Stimulated activated naive CD4-positive, alpha-beta T cell treated with Interleukin-2 at 50 U/mL for 16 hours (primary cell): Measurements from ENCODE around the gene NUDT8.
"Not testable (repeated sequence)": the region's sequence is repeated elsewhere in the genome, so short reads cannot be mapped to it uniquely, and the experiment has no call there.

Experiments
- DNase-seq: peaks from one replicate; lab custom pipeline; 2025; lab: John Stamatoyannopoulos, UW

NUDT8 gene

GRCh38 chr11:67641338-67642172, 11.8 kb upstream of the NUDT8 start:
- DNase-seq = no peak

GRCh38 chr11:67640758-67641337, 11.1 kb upstream of the NUDT8 start:
- DNase-seq = no peak

DNA sequence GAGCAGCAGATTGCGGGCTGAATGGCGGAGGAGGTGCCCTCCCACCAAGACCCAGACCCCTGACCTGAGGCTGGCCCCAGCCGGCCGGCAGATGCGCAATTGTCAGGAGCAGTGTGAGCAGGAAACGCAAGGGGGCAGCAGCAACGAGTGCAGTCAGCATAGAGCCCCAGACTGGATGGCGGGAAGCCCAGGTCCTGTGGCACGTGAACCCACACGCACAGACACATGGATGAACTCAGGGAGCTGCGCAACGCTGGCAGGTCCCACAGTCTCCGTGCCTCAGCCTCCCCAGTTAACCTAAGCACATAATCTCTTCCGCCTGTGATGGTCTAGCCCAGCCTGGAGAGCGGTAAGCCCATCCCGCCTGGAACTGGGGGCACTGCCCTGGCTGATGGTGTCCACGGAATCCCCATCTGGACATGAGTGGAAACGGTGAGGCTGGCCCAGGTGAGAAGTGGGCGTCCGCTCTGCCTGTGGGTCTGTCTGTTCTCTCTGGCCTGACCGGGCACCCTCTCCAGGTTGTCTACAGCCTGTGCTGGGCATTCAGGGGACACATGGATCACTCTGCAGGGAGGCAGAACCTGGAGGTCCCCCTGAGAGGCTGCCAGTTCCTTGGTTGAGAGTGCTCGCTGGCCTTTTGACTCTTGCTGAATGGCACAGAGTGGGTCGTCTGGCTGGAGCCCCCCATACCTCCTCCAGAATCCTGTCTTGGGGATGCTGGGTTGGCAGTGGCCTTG, 10.5 kb upstream of the NUDT8 start:
- peak; percentile 60 for DNase-seq

DNA sequence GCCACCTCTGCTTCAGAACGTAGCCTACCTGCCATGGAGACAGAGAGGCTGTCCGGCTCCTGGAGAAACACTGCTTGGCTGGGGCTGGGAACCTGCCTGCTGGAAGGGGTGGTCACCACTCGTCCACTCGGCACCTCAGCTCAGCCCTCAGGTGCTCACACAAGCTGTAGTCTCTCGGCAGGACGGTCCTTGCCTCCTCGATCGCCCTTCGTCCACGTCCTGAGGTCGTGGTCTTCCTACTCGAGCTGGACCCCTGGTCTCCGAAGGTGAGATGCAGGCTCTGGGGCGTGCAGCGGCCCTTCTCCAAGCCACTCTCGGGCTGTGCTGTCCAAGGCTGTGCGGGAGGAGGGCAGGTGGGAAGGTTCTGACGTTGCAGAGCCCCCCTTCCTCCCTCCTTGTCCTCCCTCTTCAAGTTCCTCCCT, 9.7 kb upstream of the NUDT8 start, which contains the start of gene TBX10:
TBX10 (minus strand) TSS at position 326 of the 422 bp plus-strand sequence; CDS start at position 35, 291 bp downstream.
- DNase-seq = no peak

GRCh38 chr11:67638535-67639437, 9.0 kb upstream of the NUDT8 start:
- no peak for DNase-seq

GRCh38 chr11:67637441-67637840, 7.7 kb upstream of the NUDT8 start:
- not testable (repeated sequence) for DNase-seq

DNA sequence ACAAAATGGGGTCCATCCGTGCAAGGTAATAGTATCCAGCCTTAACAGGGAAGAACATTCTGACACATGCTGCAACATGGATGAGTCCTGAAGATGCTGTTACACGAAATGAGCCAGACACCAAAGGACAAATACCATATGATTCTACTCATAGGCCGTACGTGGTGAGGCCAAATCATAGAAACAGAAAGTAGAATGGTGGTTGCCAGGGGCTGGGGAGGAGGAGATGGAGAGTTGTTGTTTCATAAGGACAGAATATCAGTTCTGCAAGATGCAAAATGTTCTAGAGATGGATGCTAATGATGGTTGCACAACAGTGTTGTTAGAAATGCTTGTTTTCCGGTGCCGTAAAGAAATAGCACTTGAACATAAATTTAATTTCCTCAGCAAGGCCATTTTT, 7.2 kb upstream of the NUDT8 start:
- no peak for DNase-seq

- DNase-seq = no peak
Observed at GRCh38 chr11:67635231-67635521, 5.4 kb upstream of the NUDT8 start.

- DNase-seq = no peak
Observed at GRCh38 chr11:67634366-67635230, 4.9 kb upstream of the NUDT8 start.

- no peak for DNase-seq
Observed at GRCh38 chr11:67633758-67634365, 4.1 kb upstream of the NUDT8 start.

- DNase-seq = no peak
Observed at GRCh38 chr11:67632982-67633755, 3.4 kb upstream of the NUDT8 start.

- DNase-seq = no peak
Observed at GRCh38 chr11:67632175-67632981, 2.6 kb upstream of the NUDT8 start.

DNA sequence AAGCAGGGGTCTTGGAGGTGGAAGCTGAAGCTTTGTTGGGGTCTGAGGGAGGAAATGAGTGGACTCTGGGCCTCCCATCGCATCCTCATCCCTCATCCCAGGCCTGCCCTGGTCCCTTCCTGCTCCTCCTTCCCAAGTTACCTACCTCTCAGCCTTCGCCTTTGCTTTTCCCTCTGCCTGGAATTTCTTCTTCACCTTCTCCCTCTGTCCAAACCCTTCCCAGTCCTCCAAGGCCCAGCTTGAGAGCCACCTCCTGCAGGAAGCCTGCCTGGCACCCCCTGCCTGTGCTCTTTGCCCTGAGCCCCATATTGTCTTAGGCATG, 2.1 kb upstream of the NUDT8 start:
- DNase-seq = no peak

- DNase-seq = no peak
Observed at GRCh38 chr11:67631411-67631810, 1.7 kb upstream of the NUDT8 start.

DNA sequence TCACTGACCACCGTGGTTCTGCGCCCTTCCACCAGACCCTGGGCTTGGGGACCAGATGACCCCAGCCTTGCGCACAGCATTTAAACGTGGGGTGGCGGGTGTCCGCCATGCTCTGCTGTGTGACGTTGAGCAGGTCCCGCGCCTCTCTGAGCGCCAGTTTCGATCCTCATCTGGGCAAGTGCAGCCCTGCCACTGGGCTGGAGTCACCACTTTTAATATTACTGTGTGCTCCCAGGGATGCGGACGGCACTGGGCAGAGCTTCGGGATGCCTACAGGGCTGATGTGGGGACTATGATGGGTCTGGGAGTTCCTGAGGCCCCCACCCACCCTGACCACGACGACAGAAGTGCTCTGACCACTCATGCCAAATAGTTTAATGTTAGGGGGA, 1.2 kb upstream of the NUDT8 start:
- no peak for DNase-seq

DNA sequence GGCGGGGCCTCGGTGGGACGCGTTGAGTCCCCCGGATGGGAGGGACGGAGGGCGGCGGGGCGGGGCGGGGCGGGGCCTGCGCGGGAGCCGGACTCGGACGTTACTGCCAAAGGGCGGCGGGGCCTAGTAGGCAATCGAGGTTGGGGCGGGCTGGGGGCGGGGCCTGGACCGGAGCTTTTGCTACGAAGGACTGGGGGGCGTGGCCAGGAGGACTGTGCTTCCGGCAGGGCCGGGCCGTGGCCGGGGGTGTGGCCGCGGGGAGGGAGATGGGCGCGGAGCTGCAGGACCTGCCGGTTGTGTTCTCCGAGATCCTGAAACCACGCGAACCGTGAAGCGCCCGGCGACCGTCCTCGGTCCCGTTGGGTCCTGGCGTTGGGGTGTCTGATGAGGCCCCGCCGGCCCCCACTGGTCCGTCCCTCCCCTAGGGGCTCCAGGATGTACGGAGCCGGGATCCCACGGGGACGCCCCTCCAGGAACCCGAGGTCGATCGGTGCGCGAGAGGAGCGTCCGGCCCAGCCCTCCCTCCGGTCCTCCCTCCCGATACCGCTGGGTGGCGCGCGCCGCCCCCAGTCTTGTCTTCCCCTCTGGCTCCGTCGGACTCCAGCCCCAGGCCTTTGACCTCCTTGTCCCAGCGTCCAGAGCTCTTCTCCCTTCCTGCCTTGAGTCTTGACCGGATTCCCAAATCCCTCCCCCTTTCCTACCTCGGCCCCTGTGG, 648 bp upstream of the NUDT8 start:
- peak; percentile 98 for DNase-seq

- DNase-seq = no peak
Observed at GRCh38 chr11:67628710-67629385, 889 bp downstream of the NUDT8 start.
